Tibial nerve (tissue), 4 donors: Measurements from ENCODE around the gene ITGAL. TPM values are rescaled to one million over a fixed set of nuclear protein-coding genes. Genes with fewer than 3 reads are reported as not detected.
A peak's percentile ranks its signal among the peaks of the same experiment; 100 is the strongest.
"Not testable (repeated sequence)": the region's sequence is repeated elsewhere in the genome, so short reads cannot be mapped to it uniquely, and the experiment has no call there.

ENCODE experiments used
- DNase-seq, 2 donors: peaks; one replicate each; pipeline ENCODE4 v3.0.0-alpha.2; 2019; ENCODE audit warnings: low spot score in 2 of 2
- H3K27ac ChIP-seq, 4 donors: fragments of 200-600 bp; sonication (generic) in 3 of 4; one replicate each; pipeline ENCODE4 v1.5.1; 2017 to 2019; ENCODE audit warnings: mild to moderate bottlenecking in 1 of 4
- H3K27me3 ChIP-seq, 2 donors: fragments of 200-600 bp; sonication (generic) in 1 of 2; one replicate each; pipeline versions ENCODE4 v1.5.1 to v1.6.0; 2017 to 2019
- H3K36me3 ChIP-seq, 3 donors: fragments of 200-600 bp; sonication (generic); one replicate each; pipeline ENCODE4 v1.5.1; 2018 to 2019
- H3K4me1 ChIP-seq, 4 donors: fragments of 200-600 bp; sonication (generic) in 3 of 4; one replicate each; pipeline ENCODE4 v1.5.1; 2017 to 2019
- H3K4me3 ChIP-seq, 4 donors: fragments of 200-600 bp; sonication (generic) in 3 of 4; one replicate each; pipeline ENCODE4 v1.5.1; 2017 to 2019; ENCODE audit warnings: mild to moderate bottlenecking in 1 of 4, moderate library complexity in 1 of 4
- H3K9me3 ChIP-seq, 4 donors: fragments of 200-600 bp; sonication (generic) in 3 of 4; one replicate each; pipeline ENCODE4 v1.5.1; 2017 to 2019
- CTCF ChIP-seq, 5 experiments: fragments of 200-600 bp in 3 of 5; fragments of 450-650 bp in 2 of 5; sonication (generic) in 3 of 5; IDR thresholded peaks; one replicate each; pipeline ENCODE4 v1.5.1; 2016 to 2019; ENCODE audit warnings: antibody characterized with exemption in 5 of 5, mild to moderate bottlenecking in 3 of 5, moderate library complexity in 2 of 5
- EP300 ChIP-seq, 2 donors: sonication (generic); formaldehyde crosslinking; IDR thresholded peaks; one replicate each; pipeline ENCODE4 v1.6.1; 2017; ENCODE audit warnings: antibody characterized with exemption in 2 of 2, mild to moderate bottlenecking in 1 of 2
- POLR2A ChIP-seq, 2 donors: fragments of 450-650 bp; IDR thresholded peaks; one replicate each; pipeline ENCODE4 v1.6.1; 2017; ENCODE audit warnings: antibody characterized with exemption in 2 of 2, mild to moderate bottlenecking in 2 of 2, moderate library complexity in 2 of 2
- WGBS, 2 donors: methylation state at CpG; one replicate each; pipeline ENCODE4 v1.1.5; 2018; 5-methylcytosine and 5-hydroxymethylcytosine counted together
- total RNA-seq, 4 donors: library from RNA; depleted of rRNA; stranded (reverse); fragments of >200 nt; gene quantifications; one replicate each; pipeline ENCODE4 v1.1.0, GENCODE V29; 2016

ITGAL gene
- total RNA-seq, 4 donors from 2014 or later, result 2.4 to 8.8 (median 2.9) TPM

- 92 to 93% methylated on average over 16 of the region's 16 CpGs for WGBS, 2 donors
- Histone ChIP-seq H3K27me3 (no peaks in the 10 kb centered on the region), H3K36me3 (no peaks in the 10 kb centered on the region), H3K4me3 (no peak overlapping the region), H3K27ac (no peak overlapping the region), H3K4me1 (no peaks in the 10 kb centered on the region), H3K9me3 (no peaks in the 10 kb centered on the region)
- TF ChIP-seq EP300 (IDR thresholded peaks at IDR 0.05) (no peak), POLR2A (IDR thresholded peaks at IDR 0.05) (no peak), CTCF (IDR thresholded peaks at IDR 0.05) (no peak)
- no peak for DNase-seq
Observed at GRCh38 chr16:30457743-30458560, 14.6 kb upstream of the ITGAL start.

- Histone ChIP-seq H3K9me3 (no peaks in the 10 kb centered on the region), H3K27ac (peak overlapping the region in 1 of 4 donors; percentile 57), H3K4me1 (no peaks in the 10 kb centered on the region), H3K27me3 (no peaks in the 10 kb centered on the region), H3K36me3 (no peaks in the 10 kb centered on the region), H3K4me3 (no peak overlapping the region)
- TF ChIP-seq POLR2A (IDR thresholded peaks at IDR 0.05) (no peak), EP300 (IDR thresholded peaks at IDR 0.05) (no peak), CTCF (IDR thresholded peaks at IDR 0.05) (no peak)
- 80 to 83% methylated on average over 22 of the region's 22 CpGs for WGBS, 2 donors
- no peak for DNase-seq
Observed at GRCh38 chr16:30458561-30459394, 13.8 kb upstream of the ITGAL start.

GRCh38 chr16:30459456-30459855, 13.1 kb upstream of the ITGAL start:
- H3K27me3 ChIP-seq, result no peaks in the 10 kb centered on the region
- no peaks in the 10 kb centered on the region for H3K36me3 ChIP-seq
- no peak for TF ChIP-seq POLR2A (IDR thresholded peaks at IDR 0.05)
- no peak for TF ChIP-seq CTCF (IDR thresholded peaks at IDR 0.05)
- TF ChIP-seq EP300 (IDR thresholded peaks at IDR 0.05), result no peak
- WGBS, 2 donors, result 75 to 76% methylated on average over 11 of the region's 11 CpGs
- no peak for DNase-seq
- no peaks in the 10 kb centered on the region for H3K9me3 ChIP-seq
- no peak overlapping the region for H3K4me3 ChIP-seq
- H3K4me1 ChIP-seq, result no peaks in the 10 kb centered on the region
- H3K27ac ChIP-seq, result no peak overlapping the region

GRCh38 chr16:30461426-30461825, 11.1 kb upstream of the ITGAL start:
- not testable (repeated sequence) for H3K27ac ChIP-seq, H3K4me3 ChIP-seq, H3K27me3 ChIP-seq, H3K4me1 ChIP-seq, H3K9me3 ChIP-seq, H3K36me3 ChIP-seq, DNase-seq
- WGBS, 2 donors, result 83 to 87% methylated on average over 5 of the region's 5 CpGs

- Histone ChIP-seq H3K27me3 (no peaks in the 10 kb centered on the region), H3K9me3 (no peaks in the 10 kb centered on the region), H3K36me3 (no peaks in the 10 kb centered on the region), H3K4me3 (no peak overlapping the region), H3K27ac (no peak overlapping the region), H3K4me1 (no peaks in the 10 kb centered on the region)
- TF ChIP-seq EP300 (IDR thresholded peaks at IDR 0.05) (no peak), CTCF (IDR thresholded peaks at IDR 0.05) (no peak), POLR2A (IDR thresholded peaks at IDR 0.05) (no peak)
- 80 to 88% methylated on average over 7 of the region's 7 CpGs for WGBS, 2 donors
- no peak for DNase-seq
Observed at GRCh38 chr16:30464078-30464477, 8.5 kb upstream of the ITGAL start.
